ENCODE data around the gene GFOD2. TPM values are rescaled to one million over a fixed set of nuclear protein-coding genes. Genes with fewer than 3 reads are reported as not detected.

Gene GFOD2
- total and polyA plus RNA-seq, 2 of the 8 experiments (the other 6 are each of a cell fraction or from before 2014, with no cell fraction given): 21.4 to 33.2 TPM

- peak; percentile 76 to 90 (median 89) for TF ChIP-seq CTCF (IDR thresholded peaks at IDR 0.05; ENCODE audit: control extremely low read depth in 1 of 3, insufficient read depth in 1 of 3, low read depth in 1 of 3, low read length in 3 of 3)
- TF ChIP-seq USF2 (IDR thresholded peaks at IDR 0.05; ENCODE audit: low read length): no peak
- no peak for TF ChIP-seq TAF7 (optimal IDR thresholded peaks at IDR 0.05; ENCODE audit: borderline replicate concordance, low read depth, low read length)
- TF ChIP-seq SP2 (IDR thresholded peaks at IDR 0.05; ENCODE audit: low read length): no peak
- TF ChIP-seq RFX5 (IDR thresholded peaks at IDR 0.05; ENCODE audit: borderline replicate concordance, low read depth, low read length): no peak
- TF ChIP-seq TBP (IDR thresholded peaks at IDR 0.05; ENCODE audit: low read depth, low read length): no peak
- TF ChIP-seq CHD1 (IDR thresholded peaks at IDR 0.05; ENCODE audit: low read depth, low read length): no peak
- no peak for TF ChIP-seq TEAD4 (IDR thresholded peaks at IDR 0.05; ENCODE audit: low read depth, low read length)
- no peak for TF ChIP-seq SAP30 (IDR thresholded peaks at IDR 0.05; ENCODE audit: insufficient read depth, insufficient replicate concordance, low read length)
- peak; percentile 92 to 94 for TF ChIP-seq RAD21 (IDR thresholded peaks at IDR 0.05 in 1 of 2, conservative IDR thresholded peaks at IDR 0.05 in 1 of 2; ENCODE audit: low read depth in 2 of 2, low read length in 2 of 2)
- no peak for TF ChIP-seq CTBP2 (IDR thresholded peaks at IDR 0.05; ENCODE audit: borderline replicate concordance, insufficient read depth, insufficient read length, low read length)
- no peak for TF ChIP-seq BACH1 (IDR thresholded peaks at IDR 0.05; ENCODE audit: low read length)
- TF ChIP-seq GTF2F1 (IDR thresholded peaks at IDR 0.05; ENCODE audit: borderline replicate concordance, low read depth, low read length): no peak
- no peak for TF ChIP-seq ASH2L (IDR thresholded peaks at IDR 0.05; ENCODE audit: low read length)
Measured at GRCh38 chr16:67672739-67673662, 46.1 kb downstream of the GFOD2 start (continued).

All from H1 (cell line).